Bronchial epithelial cell (primary cell): ENCODE results near the gene CYGB. TPM values are rescaled to one million over a fixed set of nuclear protein-coding genes. Genes with fewer than 3 reads are reported as not detected.
"Not testable (repeated sequence)": the region's sequence is repeated elsewhere in the genome, so short reads cannot be mapped to it uniquely, and the experiment has no call there.

Experiments
- DNase-seq: peaks from one replicate; pipeline ENCODE4 v3.0.0-alpha.2; 2010; ENCODE audit warnings: low read depth
- FAIRE-seq: peaks from 2 replicates; lab custom pipeline; 2011; peaks lifted over from hg19 to GRCh38; lab: Jason Lieb, UNC
- H3K27me3 ChIP-seq: 2 replicates; pipeline ENCODE4 v1.5.1; 2011; ENCODE audit warnings: low read length; ENCODE audit not compliant: control insufficient read depth, insufficient read depth
- H3K36me3 ChIP-seq: 2 replicates; pipeline ENCODE4 v1.5.1; 2011; ENCODE audit warnings: low read length; ENCODE audit not compliant: control insufficient read depth, insufficient read depth
- H3K4me3 ChIP-seq: 2 replicates; pipeline ENCODE4 v1.5.1; 2011; ENCODE audit warnings: mild to moderate bottlenecking, low read depth, low read length, control low read depth
- total RNA-seq: library from RNA; depleted of rRNA; stranded (reverse); fragments of >200 nt; gene quantifications from 2 replicates; pipeline ENCODE4 v1.2.1, GENCODE V29; 2014
- TF ChIP-seq, protein P1 (sequence below): IDR thresholded peaks from 2 replicates; pipeline ENCODE4 v1.5.1; 2011; ENCODE audit warnings: mild to moderate bottlenecking, moderate library complexity, low read length, control low read depth, inconsistent platforms; ENCODE audit not compliant: insufficient read depth, severe bottlenecking

CYGB gene
- total RNA-seq, 1 donor from 2014 or later = 2.1 TPM

GRCh38 chr17:76517638-76518038 is 19.9 kb downstream of the CYGB start:
- peaks cover 2% of the 10 kb centered on the region for H3K27me3 ChIP-seq
- DNase-seq = no peak
- TF ChIP-seq, protein P1, sequence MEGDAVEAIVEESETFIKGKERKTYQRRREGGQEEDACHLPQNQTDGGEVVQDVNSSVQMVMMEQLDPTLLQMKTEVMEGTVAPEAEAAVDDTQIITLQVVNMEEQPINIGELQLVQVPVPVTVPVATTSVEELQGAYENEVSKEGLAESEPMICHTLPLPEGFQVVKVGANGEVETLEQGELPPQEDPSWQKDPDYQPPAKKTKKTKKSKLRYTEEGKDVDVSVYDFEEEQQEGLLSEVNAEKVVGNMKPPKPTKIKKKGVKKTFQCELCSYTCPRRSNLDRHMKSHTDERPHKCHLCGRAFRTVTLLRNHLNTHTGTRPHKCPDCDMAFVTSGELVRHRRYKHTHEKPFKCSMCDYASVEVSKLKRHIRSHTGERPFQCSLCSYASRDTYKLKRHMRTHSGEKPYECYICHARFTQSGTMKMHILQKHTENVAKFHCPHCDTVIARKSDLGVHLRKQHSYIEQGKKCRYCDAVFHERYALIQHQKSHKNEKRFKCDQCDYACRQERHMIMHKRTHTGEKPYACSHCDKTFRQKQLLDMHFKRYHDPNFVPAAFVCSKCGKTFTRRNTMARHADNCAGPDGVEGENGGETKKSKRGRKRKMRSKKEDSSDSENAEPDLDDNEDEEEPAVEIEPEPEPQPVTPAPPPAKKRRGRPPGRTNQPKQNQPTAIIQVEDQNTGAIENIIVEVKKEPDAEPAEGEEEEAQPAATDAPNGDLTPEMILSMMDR = no peak
- no peak for FAIRE-seq
- no peaks in the 10 kb centered on the region for H3K36me3 ChIP-seq
- no peak overlapping the region for H3K4me3 ChIP-seq

DNA sequence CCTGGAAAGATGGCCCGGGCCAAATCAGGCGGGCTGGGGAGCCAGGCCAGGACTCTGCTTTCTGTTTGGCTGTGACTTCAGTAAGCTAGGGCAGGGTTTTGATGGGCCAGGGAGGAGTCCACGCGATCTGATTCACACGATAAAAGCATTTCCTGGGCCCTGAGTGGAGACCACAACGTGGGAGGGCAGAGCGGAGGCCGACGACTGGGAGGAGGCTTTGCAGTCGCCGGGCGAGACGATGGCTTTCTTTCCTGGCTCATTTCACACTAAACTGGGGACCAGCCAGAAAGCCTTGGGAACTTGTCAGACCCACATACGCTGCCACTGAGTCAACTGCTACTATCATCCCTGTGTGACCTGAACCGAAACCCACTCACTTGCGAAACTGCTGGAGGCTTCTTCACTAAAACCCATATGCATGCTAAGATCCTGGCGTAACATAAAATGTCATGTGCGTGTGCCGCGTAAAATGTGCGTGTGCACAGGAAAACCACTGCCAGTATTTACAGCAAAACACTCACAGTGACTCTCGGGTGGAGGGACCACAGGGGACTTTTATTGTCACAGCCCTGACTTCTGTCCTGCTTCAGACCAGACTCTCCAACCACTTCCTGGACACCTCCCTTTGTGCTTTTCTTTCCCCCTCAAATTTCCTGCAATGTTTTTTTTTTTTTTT is 22.1 kb downstream of the CYGB start:
- DNase-seq (no peak), FAIRE-seq (peak; percentile 13)
- H3K4me3 ChIP-seq = no peak overlapping the region

GRCh38 chr17:76514355-76514754 is 23.2 kb downstream of the CYGB start:
- DNase-seq, H3K4me3 ChIP-seq, H3K36me3 ChIP-seq, FAIRE-seq, H3K27me3 ChIP-seq: not testable (repeated sequence)

More for the DNA sequence above, 22.1 kb downstream of the CYGB start:
- TF ChIP-seq, protein P1 = no peak
- no peaks in the 10 kb centered on the region for H3K36me3 ChIP-seq
- H3K27me3 ChIP-seq = peaks cover 2% of the 10 kb centered on the region

- no peak for FAIRE-seq
- no peak for DNase-seq
- TF ChIP-seq, protein P1 = no peak
- Histone ChIP-seq H3K4me3 (no peak overlapping the region), H3K36me3 (no peaks in the 10 kb centered on the region), H3K27me3 (no peaks in the 10 kb centered on the region)
Measured at GRCh38 chr17:76513306-76513692, 24.2 kb downstream of the CYGB start.

GRCh38 chr17:76512366-76513305 is 24.9 kb downstream of the CYGB start:
- Histone ChIP-seq H3K36me3 (no peaks in the 10 kb centered on the region), H3K27me3 (peaks cover 3% of the 10 kb centered on the region), H3K4me3 (no peak overlapping the region)
- TF ChIP-seq, protein P1 = no peak
- FAIRE-seq (no peak), DNase-seq (no peak)

DNA sequence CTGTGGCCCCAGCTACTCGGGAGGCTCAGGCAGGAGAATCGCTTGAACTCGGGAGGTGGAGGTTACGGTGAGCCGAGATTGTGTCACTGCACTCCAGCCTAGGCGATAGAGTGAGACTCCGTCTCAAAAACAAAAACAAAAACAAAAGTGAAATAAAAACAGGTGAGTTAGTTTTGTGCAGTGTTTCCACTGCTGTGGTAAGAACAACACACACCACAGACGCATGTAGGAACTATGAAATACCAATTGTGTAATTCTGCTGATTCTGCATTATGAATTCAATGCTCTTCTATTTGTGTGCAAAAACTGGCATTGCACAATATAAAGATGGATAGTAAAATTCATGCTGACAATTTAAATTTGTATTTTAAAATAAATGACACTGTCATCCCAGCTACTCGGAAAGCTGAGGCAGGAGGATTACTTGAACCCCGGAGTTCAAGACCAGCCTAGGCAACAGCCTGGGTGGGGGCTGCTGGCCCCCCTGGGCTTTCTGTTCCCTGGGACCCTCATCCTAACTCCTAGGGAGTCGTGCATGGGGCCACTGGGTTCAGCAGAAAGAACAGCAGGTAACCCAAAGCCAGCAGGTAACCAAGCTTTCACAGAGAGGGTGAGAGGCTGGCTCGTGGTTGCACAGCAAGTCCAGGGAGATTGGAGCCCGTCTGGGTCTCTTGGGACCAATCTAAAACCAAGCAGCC is 25.7 kb downstream of the CYGB start:
- TF ChIP-seq, protein P1 = no peak
- Histone ChIP-seq H3K27me3 (peaks cover 4% of the 10 kb centered on the region), H3K36me3 (no peaks in the 10 kb centered on the region), H3K4me3 (no peak overlapping the region)
- DNase-seq (no peak), FAIRE-seq (no peak)
